Measurements from ENCODE around the gene ATF6.
"Not testable (repeated sequence)": the region's sequence is repeated elsewhere in the genome, so short reads cannot be mapped to it uniquely, and the experiment has no call there.

ATF6 gene, protein sequence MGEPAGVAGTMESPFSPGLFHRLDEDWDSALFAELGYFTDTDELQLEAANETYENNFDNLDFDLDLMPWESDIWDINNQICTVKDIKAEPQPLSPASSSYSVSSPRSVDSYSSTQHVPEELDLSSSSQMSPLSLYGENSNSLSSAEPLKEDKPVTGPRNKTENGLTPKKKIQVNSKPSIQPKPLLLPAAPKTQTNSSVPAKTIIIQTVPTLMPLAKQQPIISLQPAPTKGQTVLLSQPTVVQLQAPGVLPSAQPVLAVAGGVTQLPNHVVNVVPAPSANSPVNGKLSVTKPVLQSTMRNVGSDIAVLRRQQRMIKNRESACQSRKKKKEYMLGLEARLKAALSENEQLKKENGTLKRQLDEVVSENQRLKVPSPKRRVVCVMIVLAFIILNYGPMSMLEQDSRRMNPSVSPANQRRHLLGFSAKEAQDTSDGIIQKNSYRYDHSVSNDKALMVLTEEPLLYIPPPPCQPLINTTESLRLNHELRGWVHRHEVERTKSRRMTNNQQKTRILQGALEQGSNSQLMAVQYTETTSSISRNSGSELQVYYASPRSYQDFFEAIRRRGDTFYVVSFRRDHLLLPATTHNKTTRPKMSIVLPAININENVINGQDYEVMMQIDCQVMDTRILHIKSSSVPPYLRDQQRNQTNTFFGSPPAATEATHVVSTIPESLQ

DNA sequence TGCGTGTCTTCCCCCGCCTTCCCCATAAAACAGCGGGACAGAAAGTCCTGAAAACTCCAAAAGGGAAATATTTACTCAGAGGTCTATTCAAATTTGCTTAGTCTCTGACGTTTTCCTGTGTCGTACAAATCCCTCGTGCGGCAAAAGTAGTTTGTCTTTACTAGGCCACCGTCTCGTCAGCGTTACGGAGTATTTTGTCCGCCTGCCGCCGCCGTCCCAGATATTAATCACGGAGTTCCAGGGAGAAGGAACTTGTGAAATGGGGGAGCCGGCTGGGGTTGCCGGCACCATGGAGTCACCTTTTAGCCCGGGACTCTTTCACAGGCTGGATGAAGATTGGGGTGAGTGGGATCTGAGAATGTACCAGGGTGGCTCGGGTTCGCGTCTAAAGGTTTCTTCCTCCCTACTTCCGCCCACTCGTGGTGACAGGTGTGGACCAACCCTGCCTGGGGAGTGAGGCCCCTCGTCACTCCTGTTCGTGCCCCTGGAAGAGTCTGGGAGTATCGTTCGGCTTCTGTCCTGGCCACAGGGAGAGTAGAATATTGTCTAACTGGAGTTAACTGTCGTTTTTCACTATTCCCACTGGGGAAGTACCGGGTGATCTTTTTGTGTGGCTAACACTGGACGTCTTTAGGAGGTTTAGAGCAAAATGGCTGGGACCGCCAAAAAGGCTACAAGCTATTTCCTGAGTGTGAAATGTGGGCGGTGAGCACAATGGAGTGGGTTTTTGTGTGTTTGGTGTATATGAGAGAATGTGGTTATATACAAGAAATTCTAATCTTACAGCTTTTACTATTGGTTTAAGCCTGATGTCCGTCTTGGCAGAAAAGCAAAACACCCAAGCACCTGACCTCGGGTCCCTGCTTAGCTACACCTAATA lies at the start of gene ATF6:
Gene ATF6 (plus strand): TSS at position 219 of the 880 bp plus-strand sequence. CDS start 41 bp downstream, at position 260.
- peak; percentile 81 for DNase-seq

DNA sequence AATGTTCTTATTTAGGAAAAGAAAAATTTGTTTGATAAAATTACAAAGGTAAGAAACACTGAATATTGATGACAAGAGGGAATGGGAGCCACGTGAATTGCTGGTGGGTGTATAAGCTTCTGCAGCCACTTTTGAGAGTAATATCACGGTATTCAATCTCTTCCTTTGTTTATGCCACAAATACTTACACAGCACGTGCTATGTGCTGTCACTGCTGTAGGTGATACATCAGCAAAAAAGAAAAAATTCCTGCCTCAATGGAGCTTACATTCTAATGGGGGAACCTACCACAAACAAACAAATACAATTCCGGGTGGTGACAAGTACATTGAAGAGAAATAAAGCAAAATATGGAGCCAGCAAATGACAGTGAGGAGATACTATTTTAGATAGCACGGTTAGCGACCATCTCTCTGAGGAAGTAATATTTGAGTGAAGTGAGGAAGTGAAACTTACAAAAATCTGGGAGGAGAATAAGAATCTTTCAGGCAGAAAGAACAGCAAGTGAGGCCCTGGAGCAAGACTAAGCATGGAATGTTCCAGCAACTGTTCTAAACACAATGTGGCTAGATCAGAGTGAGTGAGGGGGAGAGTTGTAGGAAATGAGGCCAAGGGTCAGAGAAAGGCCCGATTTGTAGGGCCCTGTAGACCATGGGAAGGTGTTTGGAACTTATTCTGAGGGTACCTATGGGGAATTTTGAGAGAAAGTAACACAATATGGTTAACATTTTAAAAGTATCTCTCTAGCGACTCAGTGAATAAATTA lies 47.4 kb upstream of the ATF6 start:
- no peak for DNase-seq

DNA sequence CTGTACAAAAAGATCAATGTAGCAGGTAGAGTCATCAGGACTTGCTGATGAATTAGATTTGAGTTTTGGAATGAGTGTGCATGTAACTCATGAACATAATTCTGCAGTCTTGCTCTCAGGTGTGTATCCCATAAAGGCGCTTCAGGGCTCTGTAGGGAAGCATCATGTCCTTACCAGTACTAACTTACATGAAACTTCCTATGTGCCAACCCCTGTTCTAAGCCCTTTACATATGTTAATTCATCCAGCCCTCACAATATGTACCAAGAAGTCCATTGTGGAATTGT lies 46.9 kb upstream of the ATF6 start:
- no peak for DNase-seq

DNA sequence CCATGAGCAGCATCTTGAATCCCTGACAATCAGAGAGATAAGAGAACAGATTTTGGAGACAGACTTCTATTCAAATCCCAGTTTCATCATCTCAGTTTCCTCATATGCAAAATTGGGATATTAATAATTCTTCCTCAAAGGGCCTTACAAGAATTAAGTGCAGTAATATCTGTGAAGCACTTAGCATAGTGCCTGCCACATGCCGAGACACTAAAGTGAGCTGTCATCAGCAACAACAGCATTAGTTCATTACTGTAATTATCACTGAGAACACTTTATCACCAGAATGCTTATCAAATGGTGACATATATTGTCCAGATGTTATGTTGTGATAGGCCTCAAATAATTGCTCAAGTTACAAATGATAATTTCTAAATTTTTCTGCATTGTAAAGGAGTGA lies 45.7 kb upstream of the ATF6 start:
- DNase-seq, result no peak

DNA sequence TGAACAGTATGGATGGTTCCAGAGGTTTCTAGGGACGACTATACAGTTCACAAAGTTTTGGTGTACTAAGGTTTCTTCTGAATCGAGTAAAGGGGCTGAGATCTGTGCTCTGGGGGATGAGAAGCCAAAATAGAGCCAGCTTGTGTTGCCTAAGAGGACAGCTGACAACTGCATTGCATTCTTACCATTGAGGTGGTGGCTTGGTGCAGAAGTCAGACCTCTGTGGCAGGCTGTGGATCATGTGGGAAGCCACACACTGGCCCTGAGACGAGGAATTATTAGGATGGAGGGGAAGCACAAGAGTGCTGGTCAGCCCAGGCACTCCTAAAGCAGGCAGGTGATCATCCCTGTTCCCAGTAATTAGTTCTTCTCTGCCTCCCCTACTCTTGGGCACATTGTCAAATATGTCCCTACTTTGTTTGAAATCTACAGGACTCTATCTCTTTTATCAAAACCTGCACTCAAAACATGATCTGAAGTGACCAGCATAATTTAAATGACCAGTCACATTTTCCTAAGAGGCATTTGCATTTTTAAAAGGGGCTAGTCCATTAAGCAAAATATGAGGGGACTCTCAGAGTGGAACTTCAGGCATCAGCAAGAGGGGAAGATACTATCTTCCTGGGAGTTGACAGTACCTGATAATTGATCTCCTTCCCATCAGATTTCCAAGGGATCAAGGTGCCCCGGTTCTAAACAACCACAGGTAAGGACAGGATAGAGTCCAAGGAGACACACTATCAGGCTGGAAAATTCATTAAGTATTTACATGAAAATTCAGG lies 45.0 kb upstream of the ATF6 start, which contains the start of gene FCRLB:
Gene FCRLB (plus strand): TSS at position 589 of the 782 bp plus-strand sequence. CDS start 1,129 bp downstream, outside the sequence.
- no peak for DNase-seq

DNA sequence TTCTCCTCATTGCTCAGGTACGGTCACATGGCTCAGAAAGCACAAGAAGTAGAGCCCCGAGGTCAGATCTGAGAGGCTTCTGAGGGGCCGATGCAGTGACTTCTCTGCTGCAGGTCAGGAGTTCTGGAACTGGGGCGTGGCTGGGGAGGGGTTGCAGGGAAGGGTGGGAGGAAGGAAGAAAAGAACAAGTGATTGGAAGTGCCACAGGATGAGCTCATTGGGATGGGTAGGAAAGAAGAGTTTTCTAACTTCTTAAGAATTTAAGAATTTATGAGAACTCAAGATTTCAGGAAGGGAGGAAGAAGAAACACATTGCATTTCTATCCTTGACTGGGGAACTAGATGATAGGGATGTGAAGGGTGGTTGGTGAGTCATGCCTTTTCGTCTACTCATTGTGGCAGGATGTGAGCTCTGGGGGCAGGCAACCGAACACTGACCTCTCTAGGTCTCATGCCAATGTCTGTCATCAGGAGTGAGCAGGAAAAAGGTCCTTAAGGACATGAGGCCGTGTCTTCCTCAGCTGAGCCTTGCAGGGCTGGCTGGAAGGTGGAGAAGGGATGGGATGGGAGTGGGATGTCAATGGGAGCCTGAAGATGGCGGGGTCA lies 44.3 kb upstream of the ATF6 start:
- no peak for DNase-seq

DNA sequence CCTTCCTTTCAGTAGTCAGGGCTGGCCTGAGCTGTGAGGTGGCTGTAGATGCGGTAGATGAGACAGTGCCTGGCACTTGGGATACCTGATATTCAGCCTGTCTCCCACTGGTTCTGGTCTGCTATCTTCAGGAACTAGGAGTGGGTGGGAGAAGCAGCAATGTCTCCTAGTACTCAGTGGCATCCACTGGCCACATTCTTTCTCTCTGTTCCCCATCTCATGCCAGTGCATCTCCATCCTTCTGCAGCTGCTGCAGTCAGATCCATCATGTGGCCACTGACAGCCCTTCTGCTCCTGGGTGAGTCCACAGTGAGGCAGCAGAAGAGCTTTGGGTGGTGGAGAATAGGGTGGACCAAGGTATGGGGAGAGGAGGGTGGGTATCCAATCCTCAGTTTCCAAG lies 43.7 kb upstream of the ATF6 start:
- no peak for DNase-seq

DNA sequence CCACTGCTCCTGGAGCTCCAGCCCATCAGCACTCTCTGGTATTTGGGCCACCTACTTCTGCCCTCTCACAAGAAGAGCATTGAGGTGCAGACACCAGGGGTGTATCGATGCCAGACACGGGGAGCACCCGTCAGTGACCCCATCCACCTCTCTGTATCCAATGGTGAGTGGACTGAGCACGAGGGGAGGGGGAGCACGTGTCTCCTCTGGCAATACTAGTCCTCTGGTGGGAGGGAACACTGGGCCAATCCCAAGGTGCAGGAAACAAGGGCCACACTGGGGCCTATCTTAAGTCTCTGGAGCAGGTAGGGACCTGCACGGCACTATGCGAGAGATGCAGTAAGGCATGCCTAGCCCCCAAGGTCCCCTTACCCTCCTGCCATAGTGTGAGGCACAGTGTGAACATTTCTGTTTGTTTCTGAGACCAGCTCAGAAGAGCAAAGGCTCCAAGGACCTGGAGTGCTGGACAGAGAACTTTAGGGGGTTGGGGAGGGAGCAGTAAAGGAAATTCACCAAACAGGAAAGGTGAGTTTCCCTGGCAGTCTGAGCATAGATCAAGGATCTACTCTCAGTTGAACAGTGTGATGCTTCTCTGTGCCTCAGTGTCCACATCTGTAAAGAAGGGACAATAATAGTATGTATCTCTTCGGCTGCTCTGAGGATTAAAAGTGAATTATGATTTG lies 42.5 kb upstream of the ATF6 start:
- no peak for DNase-seq

DNA sequence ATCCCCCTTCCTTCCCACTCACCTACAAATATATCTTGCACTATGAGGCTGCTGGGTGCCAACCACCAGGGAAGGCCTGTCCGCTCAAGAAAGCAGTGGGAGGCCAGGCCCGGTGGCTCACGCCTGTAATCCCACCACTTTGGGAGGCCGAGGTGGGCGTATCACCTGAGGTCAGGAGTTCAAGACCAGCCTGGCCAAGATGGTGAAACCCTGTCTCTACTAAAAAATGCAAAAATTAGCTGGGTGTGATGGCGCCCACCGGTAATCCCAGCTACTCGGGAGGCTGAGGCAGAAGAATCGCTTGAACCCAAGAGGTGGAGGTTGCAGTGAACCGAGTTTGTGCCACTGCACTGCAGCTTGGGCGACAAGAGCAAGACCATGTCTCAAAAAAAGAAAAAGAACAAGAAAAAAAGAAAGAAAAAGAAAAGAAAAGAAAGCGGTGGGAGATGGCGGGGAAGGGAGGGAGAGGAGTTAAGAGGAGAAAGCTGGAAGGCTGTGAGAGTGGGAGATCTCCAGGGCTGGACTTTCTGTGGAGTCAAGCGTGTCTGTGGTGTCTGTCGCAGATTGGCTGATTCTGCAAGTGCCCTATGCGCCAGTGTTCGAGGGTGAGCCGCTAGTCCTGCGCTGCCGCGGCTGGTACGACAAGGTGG lies 40.7 kb upstream of the ATF6 start:
- not testable (repeated sequence) for DNase-seq

DNA sequence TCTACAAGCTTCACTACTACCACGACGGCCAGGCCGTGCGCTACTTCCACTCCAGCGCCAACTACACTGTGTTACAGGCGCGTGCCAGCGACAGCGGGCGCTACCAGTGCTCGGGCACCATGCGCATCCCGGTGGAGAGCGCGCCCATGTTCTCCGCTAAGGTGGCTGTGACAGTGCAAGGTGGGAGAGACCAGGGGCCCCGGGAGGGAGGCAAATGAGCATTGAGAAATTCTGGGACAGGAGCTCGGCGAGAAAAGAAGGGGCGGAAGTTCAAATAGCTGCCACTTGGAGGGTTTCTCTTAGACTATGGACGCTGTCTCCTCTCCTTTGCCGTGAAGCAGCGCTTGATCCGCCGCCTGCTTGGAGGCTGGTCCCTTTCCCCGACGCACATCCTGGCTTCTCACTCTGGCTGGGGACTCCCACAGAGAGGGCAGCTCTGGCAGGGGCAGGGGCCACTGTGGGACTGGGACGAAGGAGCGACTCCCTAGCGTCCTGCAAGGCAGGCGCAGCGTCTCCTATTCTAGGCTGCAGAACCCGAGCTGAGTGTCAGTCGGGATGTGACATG lies 40.1 kb upstream of the ATF6 start:
- DNase-seq, result no peak

DNA sequence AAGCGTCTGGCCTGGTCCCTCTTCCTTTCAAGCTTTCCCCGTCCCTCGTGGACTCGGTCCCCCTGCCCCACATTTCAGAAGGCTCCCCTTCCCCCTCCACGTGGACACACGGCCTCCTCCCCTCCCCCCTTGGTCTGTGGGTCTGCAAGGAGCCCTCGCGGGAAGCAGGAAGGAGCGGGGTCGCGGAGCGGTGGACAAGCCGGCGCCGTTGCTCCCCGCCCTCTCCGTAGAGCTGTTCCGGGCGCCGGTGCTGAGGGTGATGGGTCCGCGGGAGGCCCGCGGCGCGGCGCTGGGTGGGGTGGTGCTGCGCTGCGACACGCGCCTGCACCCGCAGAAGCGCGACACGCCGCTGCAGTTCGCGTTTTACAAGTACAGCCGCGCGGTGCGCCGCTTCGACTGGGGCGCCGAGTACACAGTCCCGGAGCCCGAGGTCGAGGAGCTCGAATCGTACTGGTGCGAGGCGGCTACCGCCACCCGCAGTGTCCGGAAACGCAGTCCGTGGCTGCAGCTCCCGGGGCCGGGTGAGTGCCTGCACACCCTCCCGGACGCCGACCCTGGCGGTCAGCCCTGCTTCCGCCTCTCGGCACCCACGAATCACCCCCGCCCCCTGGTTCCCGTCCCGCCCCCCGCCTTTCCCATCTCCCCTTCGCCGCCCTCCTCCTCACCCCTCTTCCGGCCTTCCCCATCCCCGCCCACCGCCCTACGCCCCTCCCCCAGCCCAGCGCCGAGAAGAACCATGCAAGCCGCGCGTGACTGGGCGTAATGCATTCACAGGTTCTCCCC lies 39.5 kb upstream of the ATF6 start:
- DNase-seq, result peak; percentile 41

DNA sequence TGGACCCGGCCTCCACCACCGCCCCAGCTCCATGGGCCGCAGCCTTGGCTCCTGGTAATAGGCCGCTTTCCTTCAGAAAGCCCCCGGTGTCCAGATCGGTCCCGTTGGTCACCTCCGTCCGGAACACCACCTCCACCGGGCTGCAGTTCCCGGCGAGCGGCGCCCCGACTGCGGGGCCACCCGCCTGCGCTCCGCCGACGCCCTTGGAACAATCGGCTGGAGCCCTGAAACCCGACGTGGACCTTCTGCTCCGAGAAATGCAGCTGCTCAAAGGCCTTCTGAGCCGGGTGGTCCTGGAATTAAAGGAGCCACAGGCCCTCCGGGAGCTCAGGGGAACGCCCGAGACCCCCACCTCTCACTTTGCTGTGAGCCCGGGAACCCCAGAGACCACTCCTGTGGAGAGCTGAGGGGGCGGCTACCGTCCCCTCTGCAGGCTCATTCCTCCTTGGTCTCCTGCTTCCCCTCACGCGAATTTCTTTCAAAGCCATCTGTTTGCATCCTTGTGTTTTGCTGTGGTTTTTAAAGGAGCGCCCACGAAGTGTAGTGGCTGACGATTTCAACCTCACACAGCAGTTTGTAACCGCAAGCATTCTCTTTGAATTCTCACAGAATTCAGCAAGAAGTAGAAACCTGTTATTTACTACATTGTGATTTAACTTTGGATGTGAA lies 38.7 kb upstream of the ATF6 start:
- no peak for DNase-seq

DNA sequence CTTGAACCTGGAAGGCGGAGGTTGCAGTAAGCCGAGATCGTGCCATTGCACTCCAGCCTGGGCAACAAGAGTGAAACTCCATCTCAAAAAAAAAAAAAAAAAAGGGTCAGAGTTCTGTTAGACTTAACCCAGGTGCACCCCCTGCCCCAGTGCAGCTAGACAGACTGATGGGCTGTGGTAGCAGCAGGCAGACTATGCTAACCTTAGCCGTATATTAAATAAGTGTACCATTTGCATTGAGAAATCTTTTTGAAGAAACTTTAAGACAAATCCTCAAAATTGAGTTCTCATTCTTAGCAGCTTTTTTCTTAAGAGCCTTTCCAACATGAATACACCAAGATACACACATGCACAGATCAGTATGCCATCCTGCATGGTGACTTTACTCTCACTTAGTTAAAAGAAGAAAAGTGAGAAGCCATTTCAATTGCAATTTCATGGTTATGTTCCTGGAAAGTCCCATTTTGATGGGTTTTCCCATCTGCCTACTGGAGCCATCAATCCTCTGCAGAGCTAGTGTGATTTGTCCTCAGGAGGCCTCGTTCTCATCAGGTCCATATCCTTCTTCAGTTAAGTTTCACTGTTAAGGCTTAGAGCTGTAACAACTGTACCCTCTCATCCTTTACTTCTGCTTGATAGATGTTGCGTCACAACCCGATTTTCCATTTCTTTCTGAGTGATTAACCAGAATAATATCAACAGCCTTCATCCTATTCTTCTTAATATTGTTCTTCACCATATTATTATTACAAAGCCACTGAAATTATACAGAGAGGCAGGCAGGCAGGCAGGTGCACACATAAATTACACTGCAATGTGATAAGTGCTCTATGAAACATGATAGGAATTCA lies 37.5 kb upstream of the ATF6 start:
- no peak for DNase-seq

DNA sequence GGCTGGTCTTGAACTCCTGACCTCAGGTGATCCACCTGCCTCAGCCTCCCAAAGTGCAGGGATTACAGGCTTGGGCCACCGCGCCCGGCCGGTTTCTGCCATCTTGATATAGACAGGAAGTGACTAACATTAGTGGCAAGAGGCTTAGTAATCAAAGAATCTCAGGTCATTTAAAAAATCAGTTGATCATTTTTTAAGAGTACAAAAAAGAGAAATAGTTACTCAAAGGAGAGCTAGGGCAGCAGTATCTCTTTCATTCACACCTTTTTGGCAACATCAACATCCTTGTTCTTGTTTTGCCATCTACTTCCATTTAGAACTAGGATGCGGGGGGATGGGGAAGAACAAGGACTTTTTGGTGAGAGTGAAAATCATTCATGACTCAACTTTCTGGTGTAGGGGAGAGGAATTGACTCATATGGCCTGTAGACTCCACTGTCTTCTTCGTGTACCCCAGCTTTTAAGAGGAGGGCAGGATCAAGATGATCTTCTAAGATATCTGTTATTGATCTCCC lies 36.0 kb upstream of the ATF6 start:
- no peak for DNase-seq

DNA sequence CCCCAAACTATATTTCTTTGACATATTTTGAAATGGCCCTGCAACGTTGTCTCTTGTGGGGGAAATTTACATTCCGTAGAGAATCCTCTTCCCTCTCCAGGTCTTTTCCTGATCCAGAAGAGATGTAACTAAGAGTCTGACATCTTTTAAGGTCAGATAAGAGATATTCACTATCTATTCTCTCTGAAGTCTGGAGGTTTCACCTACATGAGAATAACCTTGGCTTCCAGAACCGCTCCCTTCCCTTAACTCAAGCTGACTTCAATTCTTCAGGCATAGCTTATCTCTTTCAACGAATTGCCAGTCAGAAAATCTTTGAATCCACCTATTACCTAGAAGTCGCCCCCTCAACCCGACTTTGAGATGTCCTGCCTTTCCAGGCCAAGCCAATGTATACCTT lies 34.9 kb upstream of the ATF6 start:
- DNase-seq, result no peak

DNA sequence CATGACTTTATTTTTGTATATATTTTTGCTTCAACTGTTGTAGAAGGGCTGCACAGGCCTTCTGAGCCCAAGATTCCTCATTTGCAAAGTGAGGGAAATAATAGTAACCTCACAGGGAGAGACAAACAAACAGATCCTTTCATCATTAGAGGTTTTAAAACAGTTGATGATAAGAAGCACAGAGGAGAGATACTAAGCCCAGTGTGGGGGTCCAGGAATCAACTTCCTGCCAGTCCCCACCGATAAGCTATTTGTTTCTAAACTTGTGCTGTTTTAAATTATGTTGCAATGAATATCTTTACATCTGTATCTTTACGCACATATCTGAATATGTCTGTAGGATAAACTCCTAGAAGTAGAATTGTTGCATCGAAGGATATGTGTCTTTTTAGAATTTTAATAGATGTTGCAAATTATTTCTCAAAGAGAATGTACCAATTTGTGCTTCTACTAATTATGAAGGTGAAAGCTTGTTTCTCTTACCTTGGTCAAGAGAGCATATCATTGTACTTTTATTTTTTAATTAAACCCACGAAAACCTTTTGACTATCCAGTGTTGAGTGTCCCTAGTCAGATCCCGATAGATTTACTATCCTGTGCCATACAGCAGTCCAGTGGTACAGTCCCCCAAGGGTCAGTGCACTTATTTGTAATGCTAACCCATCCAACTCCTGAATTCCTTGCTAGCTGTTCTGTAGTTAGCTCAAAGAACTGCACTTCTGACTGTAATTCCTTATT lies 34.0 kb upstream of the ATF6 start:
- no peak for DNase-seq

DNA sequence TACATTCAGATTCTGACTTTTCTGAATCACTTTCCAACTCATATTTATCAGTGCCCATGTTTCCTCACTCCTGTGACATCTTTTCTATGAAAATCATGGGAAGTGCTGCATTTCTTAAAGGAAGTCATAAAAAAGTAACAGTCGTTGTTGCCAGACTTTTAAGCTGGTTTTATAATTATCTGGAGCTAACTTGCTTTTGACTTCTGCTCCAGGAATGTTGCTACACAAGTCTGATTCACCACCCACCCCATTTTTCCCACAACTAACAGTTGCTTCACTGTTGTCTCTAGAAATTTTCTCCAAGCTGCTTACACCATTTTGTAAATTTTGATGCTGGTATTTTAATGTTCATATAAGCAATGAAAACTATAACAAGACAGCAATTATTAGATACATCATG lies 32.6 kb upstream of the ATF6 start:
- DNase-seq, result no peak
